OCI-LY7 (cell line): ENCODE data around the gene CERS3. TPM values are rescaled to one million over a fixed set of nuclear protein-coding genes. Genes with fewer than 3 reads are reported as not detected.

Source experiments
- BruUV-seq: library from RNA; stranded (reverse); fragments of 400-500 nt; replicated peaks from 2 replicates; lab custom pipeline; 2021; lab: Mats Ljungman, UMichigan
- CTCF ChIA-PET: fragments of 300-600 bp; sonication (Branson Sonifier 250); formaldehyde crosslinking; loops from one replicate; lab custom pipeline; 2022; ENCODE audit warnings: antibody characterized with exemption; ENCODE audit not compliant: unreplicated experiment; lab: Charles Lee
- POLR2A ChIA-PET: fragments of 300-600 bp; sonication (Branson Sonifier 250); formaldehyde crosslinking; loops from one replicate; lab custom pipeline; 2022; ENCODE audit warnings: antibody characterized with exemption; lab: Charles Lee
- DNase-seq: peaks from one replicate; pipeline ENCODE4 v3.0.0-alpha.2; 2015; ENCODE audit warnings: low spot score
- H2AFZ ChIP-seq: fragments of 200-600 bp; sonication (generic), shearing (Covaris generic); 2 replicates; pipeline ENCODE4 v1.6.1; 2014; ENCODE audit warnings: mild to moderate bottlenecking, antibody characterized with exemption, low read length, moderate library complexity
- H3K27ac ChIP-seq: fragments of 200-600 bp; sonication (generic); 2 replicates; pipeline ENCODE4 v1.5.1; 2014; ENCODE audit warnings: mixed run types, low read depth, mild to moderate bottlenecking, moderate library complexity, low read length, inconsistent platforms; ENCODE audit not compliant: poor library complexity, severe bottlenecking
- H3K36me3 ChIP-seq: fragments of 200-600 bp; sonication (generic); 2 replicates; pipeline ENCODE4 v1.6.1; 2014; ENCODE audit warnings: mild to moderate bottlenecking, antibody characterized with exemption, low read length, moderate library complexity, mixed read lengths; ENCODE audit not compliant: insufficient read depth
- H3K4me1 ChIP-seq: fragments of 200-600 bp; sonication (generic); 2 replicates; pipeline ENCODE4 v1.5.1; 2014; ENCODE audit warnings: mild to moderate bottlenecking, low read length; ENCODE audit not compliant: insufficient read depth, poor library complexity, severe bottlenecking
- H3K4me2 ChIP-seq: fragments of 200-600 bp; sonication (generic); 2 replicates; pipeline ENCODE4 v1.6.1; 2014; ENCODE audit warnings: mild to moderate bottlenecking, low read length
- H3K4me3 ChIP-seq: fragments of 200-600 bp; sonication (generic); 2 replicates; pipeline ENCODE4 v1.5.1; 2014; ENCODE audit warnings: mild to moderate bottlenecking, low read depth, low read length; ENCODE audit not compliant: poor library complexity, severe bottlenecking
- H3K79me2 ChIP-seq: fragments of 200-600 bp; sonication (generic); 2 replicates; pipeline ENCODE4 v1.6.1; 2016; ENCODE audit warnings: low read depth, mild to moderate bottlenecking, low read length, moderate library complexity, mixed read lengths; ENCODE audit not compliant: insufficient read depth
- H3K9me2 ChIP-seq: fragments of 200-600 bp; sonication (generic); 2 replicates; pipeline ENCODE4 v1.6.1; 2016; ENCODE audit warnings: mild to moderate bottlenecking, low read length, mixed read lengths; ENCODE audit not compliant: insufficient read depth
- H3K9me3 ChIP-seq: fragments of 200-600 bp; sonication (generic); 2 replicates; pipeline ENCODE4 v1.6.1; 2014; ENCODE audit warnings: mild to moderate bottlenecking, mixed run types, low read length, mixed read lengths
- H4K20me1 ChIP-seq: fragments of 200-600 bp; sonication (generic); 2 replicates; pipeline ENCODE4 v1.6.1; 2014; ENCODE audit warnings: mild to moderate bottlenecking, antibody characterized with exemption, low read length, moderate library complexity, mixed read lengths; ENCODE audit not compliant: insufficient read depth
- CTCF ChIP-seq: fragments of 200-600 bp; sonication (generic); conservative IDR thresholded peaks from 2 replicates; pipeline ENCODE4 v1.5.1; 2014; ENCODE audit warnings: mild to moderate bottlenecking, antibody characterized with exemption, low read length, moderate library complexity, mixed read lengths
- EZH2phosphoT487 ChIP-seq: fragments of 200-600 bp; sonication (generic); IDR thresholded peaks from 2 replicates; pipeline ENCODE4 v1.6.1; 2018; ENCODE audit warnings: low read depth, borderline replicate concordance, mild to moderate bottlenecking, mixed run types, antibody characterized with exemption, low read length, moderate library complexity, mixed read lengths
- intact Hi-C: fragments of 100-400 bp; cut with micrococcal nuclease; formaldehyde crosslinking; loops from one replicate; pipeline ENCODE4 v1.10.0; 2022; ENCODE audit not compliant: unreplicated experiment
- total RNA-seq, 2 experiments: library from RNA; depleted of rRNA in 1 of 2; stranded (reverse); fragments of >200 nt in 1 of 2; shearing (Covaris generic) in 1 of 2; gene quantifications; 2 replicates each; pipeline ENCODE4 v1.2.3, GENCODE V29; 2014 to 2022

CERS3 gene
- total RNA-seq, 2 experiments from 2014 or later, result 0.88 TPM; not detected in 1

GRCh38 chr15:100559330-100559729, 30.6 kb upstream of the CERS3 start:
- Histone ChIP-seq H2AFZ (no peak overlapping the region), H3K79me2 (no peaks in the 10 kb centered on the region), H3K4me1 (no peaks in the 10 kb centered on the region), H3K4me3 (no peak overlapping the region), H3K9me3 (no peaks in the 10 kb centered on the region), H3K9me2 (no peaks in the 10 kb centered on the region), H4K20me1 (no peaks in the 10 kb centered on the region), H3K27ac (no peak overlapping the region), H3K4me2 (no peak overlapping the region), H3K36me3 (no peaks in the 10 kb centered on the region)
- no peak for TF ChIP-seq CTCF
- ChIA-PET CTCF (interaction anchor here (0.9 kb wide), 1 partner anchor 13 kb away, joined by 3 read pairs; no protein-coding TSS in a partner anchor), POLR2A (no interaction called here)
- no peak for DNase-seq
- no TSS peak for BruUV-seq
- intact Hi-C loops, result no loop called here

DNA sequence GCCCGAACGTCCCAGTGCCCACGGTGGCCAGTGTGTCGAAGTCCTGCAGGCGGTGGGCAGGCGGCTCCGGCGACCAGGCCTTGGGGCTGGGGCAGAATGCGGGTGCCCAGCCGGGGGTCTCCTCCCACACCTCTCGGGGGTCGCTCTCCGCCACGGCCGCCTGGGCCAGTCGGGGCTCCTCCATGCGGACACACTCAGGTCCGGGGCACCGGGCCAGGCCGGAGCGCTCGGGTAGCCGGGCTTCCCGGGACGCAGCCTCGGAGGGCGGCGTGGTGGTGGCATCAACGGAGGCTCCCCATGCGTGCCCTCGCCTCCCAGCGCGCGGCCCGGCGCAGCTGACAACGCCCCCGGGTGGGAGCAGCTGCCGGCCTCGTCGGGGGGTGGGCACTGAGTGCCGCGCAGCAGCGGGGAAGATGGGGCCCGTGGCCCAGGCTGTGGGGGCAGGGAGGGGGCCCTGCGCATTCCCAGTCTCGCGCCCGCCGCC, 30.1 kb upstream of the CERS3 start:
- Histone ChIP-seq H4K20me1 (no peaks in the 10 kb centered on the region), H3K4me3 (no peak overlapping the region), H3K79me2 (no peaks in the 10 kb centered on the region), H3K4me1 (no peaks in the 10 kb centered on the region), H3K36me3 (no peaks in the 10 kb centered on the region), H3K9me3 (no peaks in the 10 kb centered on the region), H3K27ac (no peak overlapping the region), H2AFZ (no peak overlapping the region), H3K4me2 (no peak overlapping the region), H3K9me2 (no peaks in the 10 kb centered on the region)
- no TSS peak for BruUV-seq
- no peak for DNase-seq
- ChIA-PET CTCF (no interaction called here), POLR2A (no interaction called here)
- no peak for TF ChIP-seq CTCF
- no peak for TF ChIP-seq EZH2phosphoT487
- intact Hi-C loops, result no loop called here

- POLR2A ChIA-PET, result no interaction called here
- TF ChIP-seq EZH2phosphoT487 (no peak), CTCF (no peak)
- intact Hi-C loops, result no loop called here
- CTCF ChIA-PET, result no interaction called here
- DNase-seq, result no peak
- Histone ChIP-seq H3K4me3 (no peak overlapping the region), H3K36me3 (no peaks in the 10 kb centered on the region), H3K27ac (no peak overlapping the region), H3K4me2 (no peak overlapping the region), H4K20me1 (no peaks in the 10 kb centered on the region), H3K9me3 (no peaks in the 10 kb centered on the region), H3K79me2 (no peaks in the 10 kb centered on the region), H2AFZ (no peak overlapping the region), H3K4me1 (no peaks in the 10 kb centered on the region), H3K9me2 (no peaks in the 10 kb centered on the region)
- BruUV-seq, result no TSS peak
These were observed 24.7 kb upstream of the CERS3 start for GRCh38 chr15:100553468-100553867.
